H9 (cell line): ENCODE results near the gene EPHB2. TPM values are rescaled to one million over a fixed set of nuclear protein-coding genes. Genes with fewer than 3 reads are reported as not detected.

ENCODE experiments used
- DNase-seq: peaks from one replicate; pipeline ENCODE4 v3.0.0-alpha.2; 2017
- H2AFZ ChIP-seq: one replicate; pipeline ENCODE4 v1.6.1; 2013; ENCODE audit warnings: mild to moderate bottlenecking, low read length, control low read depth, moderate library complexity
- H2AK5ac ChIP-seq: 2 replicates; pipeline ENCODE4 v1.6.1; 2013; ENCODE audit warnings: low read length, control low read depth, mixed read lengths; ENCODE audit not compliant: insufficient read length
- H2BK120ac ChIP-seq: one replicate; pipeline ENCODE4 v1.6.1; 2013; ENCODE audit warnings: low read depth, mild to moderate bottlenecking, low read length, control low read depth, inconsistent platforms; ENCODE audit not compliant: poor library complexity, severe bottlenecking
- H2BK12ac ChIP-seq: 2 replicates; pipeline ENCODE4 v1.6.1; 2013; ENCODE audit warnings: low read length, control low read depth, mixed read lengths, low read depth; ENCODE audit not compliant: insufficient read length
- H2BK15ac ChIP-seq: 2 replicates; pipeline ENCODE4 v1.6.1; 2013; ENCODE audit warnings: low read depth, low read length, control low read depth
- H2BK20ac ChIP-seq: one replicate; pipeline ENCODE4 v1.6.1; 2013; ENCODE audit warnings: low read depth, mild to moderate bottlenecking, low read length, control low read depth, inconsistent platforms; ENCODE audit not compliant: poor library complexity, severe bottlenecking
- H2BK5ac ChIP-seq: 2 replicates; pipeline ENCODE4 v1.6.1; 2013; ENCODE audit warnings: low read length, control low read depth, mixed read lengths; ENCODE audit not compliant: insufficient read length
- H3K14ac ChIP-seq: 2 replicates; pipeline ENCODE4 v1.6.1; 2013; ENCODE audit warnings: low read length, control low read depth; ENCODE audit not compliant: insufficient read depth
- H3K18ac ChIP-seq: 2 replicates; pipeline ENCODE4 v1.6.1; 2013; ENCODE audit warnings: low read depth, mild to moderate bottlenecking, mixed read lengths, low read length, control low read depth; ENCODE audit not compliant: insufficient read length
- H3K23ac ChIP-seq: 2 replicates; pipeline ENCODE4 v1.6.1; 2013; ENCODE audit warnings: low read length, control low read depth, mixed read lengths, low read depth; ENCODE audit not compliant: insufficient read length
- H3K23me2 ChIP-seq: 2 replicates; pipeline ENCODE4 v1.6.1; 2013; ENCODE audit warnings: low read depth, mild to moderate bottlenecking, mixed read lengths, low read length, control low read depth; ENCODE audit not compliant: insufficient read length, poor library complexity, severe bottlenecking
- H3K27ac ChIP-seq: 2 replicates; pipeline ENCODE4 v1.5.1; 2013; ENCODE audit warnings: low read length, control low read depth, mixed read lengths, low read depth; ENCODE audit not compliant: insufficient read length
- H3K27me3 ChIP-seq: 2 replicates; pipeline ENCODE4 v1.6.1; 2013; ENCODE audit warnings: low read length, control low read depth, inconsistent platforms; ENCODE audit not compliant: insufficient read depth
- H3K4ac ChIP-seq: 2 replicates; pipeline ENCODE4 v1.6.1; 2013; ENCODE audit warnings: low read depth, mild to moderate bottlenecking, control low read depth, inconsistent platforms, low read length, moderate library complexity
- H3K4me1 ChIP-seq: 2 replicates; pipeline ENCODE4 v1.6.1; 2013; ENCODE audit warnings: low read length, control low read depth, inconsistent platforms; ENCODE audit not compliant: insufficient read depth
- H3K4me2 ChIP-seq: 2 replicates; pipeline ENCODE4 v1.6.1; 2013; ENCODE audit warnings: low read length, control low read depth, mixed read lengths; ENCODE audit not compliant: insufficient read length, insufficient read depth
- H3K56ac ChIP-seq: 2 replicates; pipeline ENCODE4 v1.6.1; 2013; ENCODE audit warnings: low read depth, mild to moderate bottlenecking, mixed read lengths, low read length, control low read depth; ENCODE audit not compliant: insufficient read length
- H3K79me1 ChIP-seq: 2 replicates; pipeline ENCODE4 v1.6.1; 2013; ENCODE audit warnings: low read depth, mild to moderate bottlenecking, moderate library complexity, low read length, control low read depth, inconsistent platforms; ENCODE audit not compliant: insufficient read depth, poor library complexity, severe bottlenecking
- H3K79me2 ChIP-seq: 2 replicates; pipeline ENCODE4 v1.6.1; 2013; ENCODE audit warnings: low read length, control low read depth, inconsistent platforms; ENCODE audit not compliant: insufficient read depth
- H3K9ac ChIP-seq: 2 replicates; pipeline ENCODE4 v1.6.1; 2013; ENCODE audit warnings: low read length, control low read depth, mixed read lengths; ENCODE audit not compliant: insufficient read length; ENCODE audit errors: extremely low read depth
- H3K9me3 ChIP-seq: one replicate; pipeline ENCODE4 v1.6.1; 2013; ENCODE audit warnings: low read depth, low read length, inconsistent platforms; ENCODE audit not compliant: control insufficient read depth
- H3T11ph ChIP-seq: one replicate; pipeline ENCODE4 v1.6.1; 2013; ENCODE audit warnings: mild to moderate bottlenecking, low read length, control low read depth, inconsistent platforms
- H4K20me1 ChIP-seq: one replicate; pipeline ENCODE4 v1.6.1; 2013; ENCODE audit not compliant: control insufficient read depth, insufficient read length, insufficient read depth
- H4K5ac ChIP-seq: 2 replicates; pipeline ENCODE4 v1.6.1; 2013; ENCODE audit warnings: low read depth, mild to moderate bottlenecking, mixed read lengths, low read length, control low read depth; ENCODE audit not compliant: insufficient read length
- H4K8ac ChIP-seq: replicated peaks from 2 replicates; pipeline ENCODE4 v1.6.1; 2013; ENCODE audit warnings: low read length, control low read depth, mixed read lengths, low read depth; ENCODE audit not compliant: insufficient read length
- H4K91ac ChIP-seq: 2 replicates; pipeline ENCODE4 v1.6.1; 2013; ENCODE audit warnings: low read depth, mild to moderate bottlenecking, moderate library complexity, mixed read lengths, low read length, control low read depth; ENCODE audit not compliant: insufficient read length
- H3K27ac Mint-ChIP-seq, 3 experiments: 2 replicates in 2 of 3; 3 replicates in 1 of 3; pipeline ENCODE4 v1.8.0; 2020 to 2021; ENCODE audit warnings: mixed read lengths in 3 of 3, mild to moderate bottlenecking in 1 of 3, moderate library complexity in 1 of 3
- H3K27me3 Mint-ChIP-seq: 2 replicates; pipeline ENCODE4 v1.8.0; 2021; ENCODE audit warnings: low read depth, mild to moderate bottlenecking, moderate library complexity, mixed read lengths
- H3K36me3 Mint-ChIP-seq, 3 experiments: 2 replicates in 2 of 3; 3 replicates in 1 of 3; pipeline ENCODE4 v1.8.0; 2020 to 2021; ENCODE audit warnings: low read depth in 3 of 3, mixed read lengths in 3 of 3; ENCODE audit not compliant: insufficient read depth in 1 of 3
- H3K4me1 Mint-ChIP-seq, 2 experiments: 2 replicates each; pipeline ENCODE4 v1.8.0; 2020; ENCODE audit warnings: mixed read lengths in 2 of 2
- H3K4me3 Mint-ChIP-seq, 2 experiments: 2 replicates in 1 of 2; 3 replicates in 1 of 2; pipeline ENCODE4 v1.8.0; 2020 to 2021; ENCODE audit warnings: mild to moderate bottlenecking in 2 of 2, mixed read lengths in 2 of 2, moderate library complexity in 1 of 2
- H3K9me3 Mint-ChIP-seq, 2 experiments: 2 replicates in 1 of 2; 3 replicates in 1 of 2; pipeline ENCODE4 v1.8.0; 2020; ENCODE audit warnings: mild to moderate bottlenecking in 2 of 2, mixed read lengths in 2 of 2, moderate library complexity in 1 of 2
- CTCF ChIP-seq: fragments of 200-600 bp; sonication (generic); conservative IDR thresholded peaks from 3 replicates; pipeline ENCODE4 v1.8.0; 2021; ENCODE audit warnings: antibody characterized with exemption, mild to moderate bottlenecking
- WGBS: extraction: QIAGEN DNeasy Blood & Tissue Kit; methylation state at CpG from one replicate; pipeline ENCODE4 v1.1.7; 2013; ENCODE audit warnings: missing lambda C conversion rate, low lambda C conversion rate, mixed read lengths; ENCODE audit not compliant: insufficient read length; ENCODE audit errors: extremely low coverage; 5-methylcytosine and 5-hydroxymethylcytosine counted together
- total RNA-seq: library from RNA; stranded (reverse); gene quantifications from 2 replicates; pipeline ENCODE4 v1.2.1, GENCODE V29; 2021

Gene EPHB2
- total RNA-seq, 1 experiment from 2014 or later = 9.5 TPM

GRCh38 chr1:22728751-22729399 lies 18.2 kb downstream of the EPHB2 start:
- Mint-ChIP-seq H3K4me1 (peaks cover 11 to 18% of the 10 kb centered on the region in 2 experiments), H3K9me3 (no peaks in the 10 kb centered on the region), H3K4me3 (no peak overlapping the region), H3K27me3 (no peaks in the 10 kb centered on the region; the same call in none of the 2 replicates), H3K27ac (no peak overlapping the region), H3K36me3 (no peaks in the 10 kb centered on the region; a peak in 1 of 7 replicates)
- Histone ChIP-seq H4K5ac (no peak overlapping the region), H3T11ph (no peak overlapping the region), H3K56ac (no peak overlapping the region), H3K18ac (no peak overlapping the region), H3K79me2 (no peaks in the 10 kb centered on the region), H2BK20ac (no peak overlapping the region), H3K4me2 (no peak overlapping the region), H4K8ac (no peak overlapping the region), H4K20me1 (no peaks in the 10 kb centered on the region), H3K9ac (no peak overlapping the region), H3K27me3 (no peaks in the 10 kb centered on the region), H3K4me1 (no peaks in the 10 kb centered on the region; the same call in 1 of the 2 replicates), H3K79me1 (no peaks in the 10 kb centered on the region), H2BK12ac (no peak overlapping the region), H3K4ac (no peak overlapping the region), H3K23me2 (no peaks in the 10 kb centered on the region), H3K27ac (no peak overlapping the region), H2BK120ac (no peak overlapping the region), H3K14ac (no peak overlapping the region), H2BK5ac (no peak overlapping the region), H2AK5ac (no peak overlapping the region), H3K9me3 (no peaks in the 10 kb centered on the region), H2BK15ac (no peak overlapping the region), H2AFZ (no peak overlapping the region), H4K91ac (no peak overlapping the region), H3K23ac (no peak overlapping the region)
- WGBS = no CpG with 5 or more reads among the region's 14 CpGs
- no peak for TF ChIP-seq CTCF
- DNase-seq = no peak
